Stimulated activated CD4-positive, alpha-beta T cell treated with anti-CD3 and anti-CD28 coated beads, Interleukin-1b, Interleukin-23, amount 100 ng/mL, for 4 hours (primary cell): ENCODE data around the gene RFLNA.

ENCODE experiments used
- DNase-seq, 2 donors: peaks; one replicate each; pipeline ENCODE4 v3.0.0-alpha.2; 2020; ENCODE audit warnings: low read depth in 2 of 2

RFLNA gene

GRCh38 chr12:124358572-124358971 lies 63.7 kb downstream of the RFLNA start:
- DNase-seq: no peak

DNA sequence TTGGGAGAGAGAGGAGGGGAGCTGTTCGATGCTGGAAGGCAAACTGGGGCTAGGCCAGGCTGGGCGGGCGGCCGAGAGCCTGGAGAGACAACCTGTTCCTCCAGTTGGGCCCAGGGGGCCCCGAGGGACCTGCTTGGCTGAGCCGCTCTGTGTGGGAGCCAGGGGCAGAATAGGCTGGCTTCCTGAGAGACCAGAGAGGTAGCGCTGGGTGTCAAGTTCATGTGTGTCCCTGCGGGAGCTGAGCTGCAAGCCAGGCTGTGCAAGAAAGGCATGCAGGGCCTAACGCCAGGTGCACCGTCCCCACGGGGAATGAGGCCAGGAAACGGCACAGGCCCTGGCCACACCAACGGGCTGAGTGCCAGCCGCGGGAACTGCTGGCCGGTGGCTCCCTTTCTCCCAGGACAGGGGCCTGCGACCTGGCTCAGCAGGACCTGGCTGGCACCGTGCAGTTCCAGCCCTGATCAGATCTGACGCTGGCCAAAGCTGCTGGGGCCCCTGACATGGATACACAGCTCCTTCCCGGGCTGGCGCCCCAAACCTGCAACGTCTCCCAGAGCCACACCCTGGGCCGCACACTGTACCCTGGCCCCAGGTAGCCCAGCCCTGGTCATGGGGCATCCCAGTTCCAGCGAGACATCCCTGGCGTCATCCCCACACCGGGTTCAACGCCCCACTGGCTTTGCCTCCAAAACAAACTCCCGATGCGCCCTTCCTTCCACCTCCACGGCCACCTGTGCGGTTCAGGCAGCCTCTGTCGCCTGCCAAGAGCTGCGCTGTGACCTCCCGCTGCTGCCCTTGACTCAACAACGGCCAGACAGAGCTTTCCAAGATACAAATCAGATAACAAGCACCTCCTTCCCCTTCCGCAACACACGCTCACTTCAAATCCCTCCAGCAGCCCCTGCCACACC lies 65.0 kb downstream of the RFLNA start:
- DNase-seq: no peak

DNA sequence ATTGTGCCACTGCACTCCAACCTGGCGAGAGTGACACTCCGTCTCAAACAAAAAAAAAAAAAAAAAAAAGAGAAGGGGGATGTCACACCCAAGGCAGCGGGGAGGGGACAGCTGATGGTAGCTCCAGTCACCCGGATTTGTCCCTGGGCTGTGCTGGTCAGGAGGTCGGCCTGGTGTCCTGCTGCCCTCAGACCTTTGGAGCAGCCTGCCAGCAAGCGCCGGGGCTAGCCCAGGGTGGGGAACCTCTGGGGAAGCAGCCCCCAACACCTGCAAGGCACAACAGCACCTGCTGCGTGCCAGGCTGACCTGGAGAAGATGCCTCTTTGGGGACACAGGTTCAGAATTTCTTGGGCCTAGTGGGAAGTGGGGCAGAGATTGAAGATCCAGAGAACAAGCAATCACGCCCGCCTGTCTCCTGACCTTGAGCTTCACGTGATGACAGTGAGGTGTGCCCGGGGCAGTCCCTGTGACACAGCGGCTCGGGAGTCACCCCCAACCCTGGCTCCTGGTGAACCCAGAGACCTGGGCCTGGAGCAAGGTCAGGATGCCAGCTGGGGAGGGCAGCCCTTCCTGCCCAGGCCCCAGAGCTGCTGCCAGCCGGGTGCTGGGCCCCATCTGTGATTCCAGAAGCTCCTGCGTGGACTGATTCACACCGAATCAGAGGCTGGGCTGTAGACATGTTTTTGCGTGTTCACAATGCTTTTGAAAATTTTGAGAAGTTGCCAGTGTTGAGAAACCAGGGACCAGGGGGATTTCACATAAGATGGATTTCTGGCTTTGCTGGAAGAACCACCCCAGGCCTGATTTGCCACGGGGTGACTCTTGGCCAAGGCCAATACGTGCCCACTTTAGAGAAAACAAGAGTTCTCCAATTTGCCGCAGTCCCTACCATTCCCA lies 66.4 kb downstream of the RFLNA start:
- DNase-seq: no peak

- DNase-seq: no peak
Observed at GRCh38 chr12:124361996-124362395, 67.1 kb downstream of the RFLNA start.

- no peak for DNase-seq
Observed at GRCh38 chr12:124363353-124363965, 68.6 kb downstream of the RFLNA start.

GRCh38 chr12:124364543-124364942 lies 69.7 kb downstream of the RFLNA start:
- DNase-seq: no peak
